Renal pelvis (tissue), 4 donors: ENCODE data around the gene ZSCAN10. TPM values are rescaled to one million over a fixed set of nuclear protein-coding genes. Genes with fewer than 3 reads are reported as not detected.
A peak's percentile ranks its signal among the peaks of the same experiment; 100 is the strongest.

ENCODE experiments used
- DNase-seq: peaks from one replicate; pipeline ENCODE4 v3.0.0-alpha.2; 2013
- polyA plus RNA-seq, 3 donors: library from polyadenylated mRNA; unstranded; fragments of 120-200 nt; gene quantifications; one replicate each; pipeline ENCODE4 v1.2.1, GENCODE V29; 2013; ENCODE audit not compliant: insufficient read length in 3 of 3

The ZSCAN10 gene
- polyA plus RNA-seq, 3 donors, result 0.10 to 0.30 (median 0.10) TPM

- peak; percentile 72 for DNase-seq
These were observed 13.2 kb upstream of the ZSCAN10 start, which contains the start of gene ZNF205 for GRCh38 chr16:3112058-3112880. Gene ZNF205 (plus strand): TSS chr16:3112586. CDS start chr16:3113431, 845 bp downstream.

- peak; percentile 90 for DNase-seq
These were observed 7.3 kb upstream of the ZSCAN10 start for GRCh38 chr16:3106205-3106928.

GRCh38 chr16:3101841-3102470, 2.9 kb upstream of the ZSCAN10 start:
- no peak for DNase-seq

- DNase-seq, result no peak
These were observed 2.1 kb upstream of the ZSCAN10 start for GRCh38 chr16:3101018-3101840.

GRCh38 chr16:3099732-3100499, 822 bp upstream of the ZSCAN10 start:
- peak; percentile 82 for DNase-seq

- no peak for DNase-seq
These were observed 269 bp upstream of the ZSCAN10 start for GRCh38 chr16:3099395-3099731.

- no peak for DNase-seq
These were observed 1.8 kb downstream of the ZSCAN10 start for GRCh38 chr16:3097266-3097665.

- no peak for DNase-seq
These were observed 2.7 kb downstream of the ZSCAN10 start for GRCh38 chr16:3096362-3096761.

GRCh38 chr16:3095869-3096268, 3.2 kb downstream of the ZSCAN10 start:
- DNase-seq, result no peak

GRCh38 chr16:3094289-3095027, 4.6 kb downstream of the ZSCAN10 start:
- no peak for DNase-seq

- no peak for DNase-seq
These were observed 6.6 kb downstream of the ZSCAN10 start for GRCh38 chr16:3092501-3092941.

- DNase-seq, result no peak
These were observed 7.5 kb downstream of the ZSCAN10 start for GRCh38 chr16:3091551-3091950.

- no peak for DNase-seq
These were observed 9.1 kb downstream of the ZSCAN10 start for GRCh38 chr16:3089717-3090592.

GRCh38 chr16:3088925-3089716, 10.0 kb downstream of the ZSCAN10 start:
- DNase-seq, result no peak

- no peak for DNase-seq
These were observed 10.6 kb downstream of the ZSCAN10 start for GRCh38 chr16:3088450-3088849.

- no peak for DNase-seq
These were observed 11.6 kb downstream of the ZSCAN10 start for GRCh38 chr16:3087243-3088235.
